GM19328 (cell line): ENCODE data around the gene STK38L.

Experiments
- ATAC-seq: cut with Tn5 transposase; IDR thresholded peaks from one replicate; pipeline ENCODE4 v1.9.1; 2021; ENCODE audit warnings: mild to moderate bottlenecking, moderate library complexity; ENCODE audit not compliant: unreplicated experiment

Gene STK38L

GRCh38 chr12:27343255-27344000, 99.3 kb downstream of the STK38L start:
- ATAC-seq = no peak

GRCh38 chr12:27344246-27344645, 100.2 kb downstream of the STK38L start:
- no peak for ATAC-seq

GRCh38 chr12:27344760-27345159, 100.7 kb downstream of the STK38L start:
- no peak for ATAC-seq

- ATAC-seq = no peak
These were observed 101.3 kb downstream of the STK38L start for GRCh38 chr12:27345376-27345775.

- no peak for ATAC-seq
These were observed 103.7 kb downstream of the STK38L start for GRCh38 chr12:27347779-27348178.

GRCh38 chr12:27351476-27351875, 107.4 kb downstream of the STK38L start:
- no peak for ATAC-seq

GRCh38 chr12:27355486-27355885, 111.4 kb downstream of the STK38L start:
- ATAC-seq = no peak

- no peak for ATAC-seq
These were observed 111.9 kb downstream of the STK38L start for GRCh38 chr12:27355979-27356378.

GRCh38 chr12:27359578-27360340, 115.7 kb downstream of the STK38L start:
- no peak for ATAC-seq

- ATAC-seq = no peak
These were observed 117.3 kb downstream of the STK38L start for GRCh38 chr12:27361372-27361771.

- no peak for ATAC-seq
These were observed 122.5 kb downstream of the STK38L start for GRCh38 chr12:27366621-27367020.

- no peak for ATAC-seq
These were observed 123.0 kb downstream of the STK38L start for GRCh38 chr12:27367078-27367477.
